Measurements from ENCODE around the gene VAT1L. TPM values are rescaled to one million over a fixed set of nuclear protein-coding genes. Genes with fewer than 3 reads are reported as not detected.

VAT1L gene
- total RNA-seq, 2 donors from 2014 or later = not detected

DNA sequence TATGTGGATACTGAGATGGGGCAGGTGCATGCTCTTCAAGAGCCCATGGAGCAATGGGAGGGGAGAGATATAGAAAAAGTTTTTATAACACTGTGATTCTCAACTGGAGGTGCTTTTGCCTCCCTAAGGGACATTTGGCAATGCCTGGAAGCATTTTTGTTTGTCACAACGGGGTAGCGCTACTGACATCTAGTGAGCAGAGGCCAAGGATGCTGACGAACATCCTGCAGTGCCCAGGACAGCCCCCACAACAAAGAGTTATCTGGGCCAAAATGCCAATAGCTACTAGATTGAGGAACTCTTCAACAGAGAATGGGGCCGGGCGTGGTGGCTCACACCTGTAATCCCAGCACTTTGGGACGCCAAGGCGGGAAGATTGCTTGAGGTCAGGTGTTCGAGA is 166.8 kb downstream of the VAT1L start:
- DNase-seq (no peak), ATAC-seq (no peak)
- Mint-ChIP-seq H3K27me3 (peaks cover 37% of the 10 kb centered on the region), H3K4me3 (no peak overlapping the region), H3K4me1 (no peaks in the 10 kb centered on the region), H3K36me3 (ENCODE audit: low read depth) (no peaks in the 10 kb centered on the region), H3K27ac (no peak overlapping the region)
- H3K9me3 ChIP-seq (ENCODE audit: control insufficient read depth, low read length, poor library complexity, severe bottlenecking) = no peaks in the 10 kb centered on the region

DNA sequence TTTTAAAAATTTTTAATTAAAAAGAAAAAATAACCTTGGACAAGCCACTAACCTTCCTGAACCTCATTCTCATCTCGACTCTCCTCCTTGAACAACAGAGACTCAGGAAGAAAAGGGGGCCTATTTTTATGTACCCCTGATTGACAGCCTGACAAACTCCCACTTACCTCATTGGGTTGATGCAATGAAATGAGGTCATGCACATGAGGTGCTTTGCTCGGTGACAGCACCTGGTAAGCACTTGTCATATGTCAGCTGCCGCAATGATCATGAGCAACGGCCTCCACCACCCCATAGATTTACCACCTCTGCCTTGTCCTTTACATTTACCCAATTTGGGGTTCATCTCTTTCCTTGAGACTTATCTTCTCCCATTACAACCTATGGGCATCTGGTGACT is 167.9 kb downstream of the VAT1L start:
- no peaks in the 10 kb centered on the region for H3K36me3 Mint-ChIP-seq (ENCODE audit: low read depth)
- no peaks in the 10 kb centered on the region for H3K9me3 ChIP-seq (ENCODE audit: control insufficient read depth, low read length, poor library complexity, severe bottlenecking)
- ATAC-seq = no peak
- H3K27me3 Mint-ChIP-seq = peaks cover 36% of the 10 kb centered on the region
- H3K4me3 Mint-ChIP-seq = no peak overlapping the region
- no peak overlapping the region for H3K27ac Mint-ChIP-seq
- DNase-seq = no peak
- H3K4me1 Mint-ChIP-seq = no peaks in the 10 kb centered on the region

- H3K9me3 ChIP-seq (ENCODE audit: control insufficient read depth, low read length, poor library complexity, severe bottlenecking) = no peaks in the 10 kb centered on the region
- Mint-ChIP-seq H3K27me3 (peaks cover 67% of the 10 kb centered on the region), H3K4me3 (no peak overlapping the region), H3K4me1 (peaks cover 3% of the 10 kb centered on the region), H3K36me3 (ENCODE audit: low read depth) (no peaks in the 10 kb centered on the region), H3K27ac (no peak overlapping the region)
- DNase-seq (no peak), ATAC-seq (no peak)
Observed at GRCh38 chr16:77960766-77961165, 172.4 kb downstream of the VAT1L start.

DNA sequence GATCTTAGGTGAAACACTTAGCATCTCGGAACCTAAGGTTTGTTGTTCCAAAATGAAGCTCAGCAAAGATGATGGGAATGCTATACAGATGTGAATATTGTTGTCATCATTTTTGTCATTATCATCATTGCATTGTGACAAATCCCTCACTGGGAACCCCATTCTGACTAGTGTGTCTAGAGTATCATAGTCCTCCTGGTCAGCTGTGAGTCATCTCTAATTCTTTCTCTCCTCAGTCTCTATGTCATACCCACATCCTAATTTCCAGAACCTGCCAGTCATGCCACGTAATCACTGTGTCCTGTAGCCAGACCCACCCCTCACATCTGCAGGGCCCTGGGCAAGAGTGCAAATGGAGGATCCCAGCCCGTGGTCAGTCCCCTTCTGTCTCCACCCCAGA is 173.4 kb downstream of the VAT1L start:
- no peak overlapping the region for H3K27ac Mint-ChIP-seq
- DNase-seq (no peak), ATAC-seq (no peak)
- H3K4me3 Mint-ChIP-seq = no peak overlapping the region
- H3K9me3 ChIP-seq (ENCODE audit: control insufficient read depth, low read length, poor library complexity, severe bottlenecking) = no peaks in the 10 kb centered on the region
- H3K36me3 Mint-ChIP-seq (ENCODE audit: low read depth) = no peaks in the 10 kb centered on the region
- peaks cover 3% of the 10 kb centered on the region for H3K4me1 Mint-ChIP-seq
- H3K27me3 Mint-ChIP-seq = peaks cover 74% of the 10 kb centered on the region

DNA sequence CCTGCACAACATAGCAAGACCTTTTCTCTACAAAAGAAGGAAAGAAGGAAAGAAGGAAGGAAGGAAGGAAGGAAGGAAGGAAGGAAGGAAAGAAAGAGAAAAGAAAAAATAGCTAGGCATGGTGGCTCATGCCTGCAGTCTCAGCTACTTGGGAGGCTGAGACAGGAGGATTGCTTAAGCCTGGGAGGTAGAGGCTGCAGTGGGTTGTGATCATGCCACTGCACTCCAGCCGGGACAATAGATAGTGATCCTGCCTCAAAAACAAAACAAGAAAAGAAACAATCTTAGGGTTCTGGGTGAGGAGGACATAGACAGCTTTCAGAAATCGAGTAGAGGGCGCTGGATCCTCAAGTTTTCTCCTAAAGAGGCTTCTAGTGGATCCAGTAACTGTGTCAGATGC is 174.3 kb downstream of the VAT1L start:
- ATAC-seq = no peak
- Mint-ChIP-seq H3K27ac (no peak overlapping the region), H3K4me1 (peaks cover 3% of the 10 kb centered on the region), H3K4me3 (no peak overlapping the region), H3K36me3 (ENCODE audit: low read depth) (no peaks in the 10 kb centered on the region), H3K27me3 (peaks cover 81% of the 10 kb centered on the region)
- H3K9me3 ChIP-seq (ENCODE audit: control insufficient read depth, low read length, poor library complexity, severe bottlenecking) = no peaks in the 10 kb centered on the region
- DNase-seq = no peak

DNA sequence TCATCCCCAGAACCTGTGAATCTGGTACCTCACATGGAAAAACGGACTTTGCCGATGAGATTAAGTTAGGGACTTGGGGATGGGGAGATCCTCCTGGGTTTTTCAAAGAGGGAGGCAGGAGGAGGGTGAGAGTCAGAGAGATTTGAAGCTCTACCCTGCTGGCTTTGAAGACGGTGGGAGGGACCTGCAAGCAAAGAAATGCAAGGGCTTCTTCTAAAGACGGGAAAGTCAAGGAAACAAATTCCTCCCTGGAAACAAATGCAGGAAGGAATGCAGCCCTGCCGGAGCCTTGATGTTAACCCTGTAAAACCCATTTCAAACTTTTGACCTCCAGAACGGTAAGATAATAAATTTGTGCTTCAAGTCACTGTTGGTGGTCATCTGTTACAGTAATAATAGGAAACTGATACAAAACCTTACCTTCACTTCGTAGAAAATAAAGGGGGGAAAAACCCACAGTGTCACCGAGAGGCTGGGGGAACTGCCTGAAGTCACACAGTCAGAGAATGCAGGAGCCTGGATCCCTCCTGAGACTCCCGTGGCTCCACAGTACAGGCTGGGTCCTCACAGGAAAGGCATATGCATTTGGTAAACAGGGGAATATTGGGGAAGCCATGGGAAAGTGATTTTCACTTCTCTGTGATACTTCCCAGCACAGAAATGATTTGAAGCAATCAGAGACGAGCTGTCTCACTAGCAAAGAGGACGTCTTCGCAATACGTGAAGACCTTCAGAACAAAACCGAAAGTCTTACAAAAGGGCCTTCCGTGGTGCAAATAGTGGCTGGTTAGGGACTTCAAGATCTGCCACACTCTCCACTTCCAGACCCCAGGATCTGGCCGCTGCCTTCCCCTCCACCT is 175.1 kb downstream of the VAT1L start:
- no peaks in the 10 kb centered on the region for H3K9me3 ChIP-seq (ENCODE audit: control insufficient read depth, low read length, poor library complexity, severe bottlenecking)
- no peaks in the 10 kb centered on the region for H3K36me3 Mint-ChIP-seq (ENCODE audit: low read depth)
- peak overlapping the region; percentile 63 for H3K4me3 Mint-ChIP-seq
- no peak for ATAC-seq
- no peak for DNase-seq
- peaks cover 3% of the 10 kb centered on the region for H3K4me1 Mint-ChIP-seq
- H3K27ac Mint-ChIP-seq = no peak overlapping the region
- peaks cover 81% of the 10 kb centered on the region for H3K27me3 Mint-ChIP-seq

DNA sequence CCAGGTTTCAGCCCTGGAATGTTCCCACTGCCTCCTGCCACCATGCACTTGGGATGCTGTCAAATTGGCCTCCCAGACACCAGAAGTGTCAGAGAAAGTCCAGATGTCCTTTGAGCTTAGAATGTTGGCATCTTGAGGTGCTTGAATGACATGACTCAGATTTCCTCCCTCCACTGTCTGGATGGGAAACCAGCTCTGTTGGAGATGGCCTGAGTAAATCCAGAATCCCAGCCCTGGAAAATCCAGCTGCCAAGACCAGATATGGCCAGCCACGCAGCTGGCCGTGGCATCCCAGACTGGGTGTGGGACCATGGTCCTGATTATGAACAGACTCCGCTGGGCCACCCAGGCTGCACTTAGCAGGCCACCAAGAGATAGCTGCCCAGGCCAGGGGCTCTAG is 177.0 kb downstream of the VAT1L start:
- DNase-seq = no peak
- no peak overlapping the region for H3K27ac Mint-ChIP-seq
- H3K9me3 ChIP-seq (ENCODE audit: control insufficient read depth, low read length, poor library complexity, severe bottlenecking) = no peaks in the 10 kb centered on the region
- no peak overlapping the region for H3K4me3 Mint-ChIP-seq
- ATAC-seq = no peak
- peaks cover 79% of the 10 kb centered on the region for H3K27me3 Mint-ChIP-seq
- H3K4me1 Mint-ChIP-seq = peaks cover 3% of the 10 kb centered on the region
- no peaks in the 10 kb centered on the region for H3K36me3 Mint-ChIP-seq (ENCODE audit: low read depth)

- Mint-ChIP-seq H3K27ac (no peak overlapping the region), H3K4me3 (no peak overlapping the region), H3K36me3 (ENCODE audit: low read depth) (no peaks in the 10 kb centered on the region), H3K27me3 (peaks cover 68% of the 10 kb centered on the region), H3K4me1 (peaks cover 6% of the 10 kb centered on the region)
- DNase-seq = no peak
- H3K9me3 ChIP-seq (ENCODE audit: control insufficient read depth, low read length, poor library complexity, severe bottlenecking) = no peaks in the 10 kb centered on the region
- ATAC-seq = no peak
Observed at GRCh38 chr16:77967054-77967904, 178.9 kb downstream of the VAT1L start.

DNA sequence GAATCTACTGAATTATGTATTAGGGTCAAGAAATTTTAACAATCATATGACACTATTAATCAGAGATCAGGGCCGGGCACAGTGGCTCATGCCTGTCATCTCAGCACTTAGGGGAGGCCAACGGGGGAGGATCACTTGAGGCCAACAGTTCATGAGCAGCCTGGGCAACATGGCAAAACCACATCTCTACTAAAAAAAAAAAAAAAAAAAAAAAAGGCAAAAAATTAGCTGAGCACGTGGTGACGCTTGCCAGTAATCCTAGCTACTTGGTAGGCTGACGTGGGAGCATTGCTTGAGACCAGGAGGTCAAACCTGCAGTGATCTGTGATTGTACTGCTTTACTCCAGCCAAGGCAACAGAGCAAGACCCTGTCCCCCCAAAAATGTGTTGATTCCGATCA is 181.5 kb downstream of the VAT1L start:
- Mint-ChIP-seq H3K36me3 (ENCODE audit: low read depth) (no peaks in the 10 kb centered on the region), H3K4me3 (no peak overlapping the region), H3K4me1 (peaks cover 3% of the 10 kb centered on the region), H3K27ac (no peak overlapping the region), H3K27me3 (peaks cover 43% of the 10 kb centered on the region)
- ATAC-seq = no peak
- H3K9me3 ChIP-seq (ENCODE audit: control insufficient read depth, low read length, poor library complexity, severe bottlenecking) = no peaks in the 10 kb centered on the region
- DNase-seq = no peak

GRCh38 chr16:77970371-77970770 is 182.0 kb downstream of the VAT1L start:
- Mint-ChIP-seq H3K4me1 (peaks cover 3% of the 10 kb centered on the region), H3K36me3 (ENCODE audit: low read depth) (no peaks in the 10 kb centered on the region), H3K27ac (no peak overlapping the region), H3K27me3 (peaks cover 38% of the 10 kb centered on the region), H3K4me3 (no peak overlapping the region)
- ATAC-seq = no peak
- DNase-seq = no peak
- no peaks in the 10 kb centered on the region for H3K9me3 ChIP-seq (ENCODE audit: control insufficient read depth, low read length, poor library complexity, severe bottlenecking)

DNA sequence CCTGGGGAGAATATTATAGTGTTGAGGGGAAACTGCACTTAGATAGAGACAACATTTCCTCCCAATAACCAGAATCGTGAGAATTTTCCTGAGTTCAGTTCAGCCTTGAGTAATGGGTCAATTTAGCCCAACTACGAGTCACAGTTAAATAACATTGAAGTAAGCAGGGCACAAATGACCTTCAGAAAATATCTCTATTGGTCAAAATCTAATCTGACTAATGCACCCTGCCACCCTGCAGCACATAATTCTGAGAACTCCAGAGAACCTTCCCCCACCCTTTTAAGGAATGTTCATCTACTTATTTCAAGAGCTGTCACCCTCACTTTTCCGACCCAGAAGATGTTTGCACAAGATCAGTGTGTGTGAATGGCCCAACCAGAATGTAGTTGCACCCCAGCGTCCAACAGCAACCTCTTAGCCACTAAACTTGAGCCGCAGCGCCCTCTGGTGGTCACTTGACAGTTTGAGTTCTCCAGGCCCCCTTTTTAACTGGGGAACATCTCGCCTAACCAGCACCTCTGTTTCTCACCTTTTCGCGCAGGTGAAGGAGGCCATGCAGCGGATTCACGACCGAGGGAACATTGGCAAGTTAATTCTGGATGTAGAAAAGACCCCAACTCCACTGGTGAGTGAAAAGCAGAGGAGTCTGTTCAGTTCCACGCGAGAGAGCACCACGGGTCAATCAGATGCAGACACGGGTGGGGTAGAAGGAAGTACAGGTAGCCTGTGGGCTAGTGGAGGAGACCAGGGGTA is 183.1 kb downstream of the VAT1L start:
- H3K9me3 ChIP-seq (ENCODE audit: control insufficient read depth, low read length, poor library complexity, severe bottlenecking) = no peaks in the 10 kb centered on the region
- H3K4me1 Mint-ChIP-seq = peaks cover 3% of the 10 kb centered on the region
- H3K4me3 Mint-ChIP-seq = no peak overlapping the region
- H3K27me3 Mint-ChIP-seq = peaks cover 39% of the 10 kb centered on the region
- H3K27ac Mint-ChIP-seq = no peak overlapping the region
- ATAC-seq (peak; percentile 61), DNase-seq (peak; percentile 56 to 68 (median 62))
- no peaks in the 10 kb centered on the region for H3K36me3 Mint-ChIP-seq (ENCODE audit: low read depth)

DNA sequence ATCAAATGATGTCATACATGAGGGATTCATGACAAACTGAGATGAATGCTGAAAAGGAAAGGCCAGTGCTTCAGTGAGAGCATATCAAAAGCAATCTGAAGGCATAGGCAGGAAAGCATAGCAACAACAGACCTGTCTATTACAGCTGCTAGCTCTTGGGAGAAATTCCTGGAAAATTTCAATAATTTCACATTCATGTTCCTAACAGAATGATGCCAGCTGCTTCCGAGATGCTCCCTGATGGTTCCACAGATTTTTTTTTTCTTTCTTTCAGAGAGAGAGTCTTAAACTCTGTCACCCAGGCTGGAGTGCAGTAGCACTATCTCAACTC is 183.7 kb downstream of the VAT1L start:
- Mint-ChIP-seq H3K27me3 (peaks cover 40% of the 10 kb centered on the region), H3K4me1 (peaks cover 3% of the 10 kb centered on the region), H3K27ac (no peak overlapping the region), H3K4me3 (no peak overlapping the region), H3K36me3 (ENCODE audit: low read depth) (no peaks in the 10 kb centered on the region)
- no peaks in the 10 kb centered on the region for H3K9me3 ChIP-seq (ENCODE audit: control insufficient read depth, low read length, poor library complexity, severe bottlenecking)
- DNase-seq = no peak
- no peak for ATAC-seq

- Mint-ChIP-seq H3K36me3 (ENCODE audit: low read depth) (no peaks in the 10 kb centered on the region), H3K27ac (no peak overlapping the region), H3K27me3 (peaks cover 43% of the 10 kb centered on the region), H3K4me1 (peaks cover 3% of the 10 kb centered on the region), H3K4me3 (no peak overlapping the region)
- DNase-seq (no peak), ATAC-seq (no peak)
- H3K9me3 ChIP-seq (ENCODE audit: control insufficient read depth, low read length, poor library complexity, severe bottlenecking) = no peaks in the 10 kb centered on the region
Observed at GRCh38 chr16:77974883-77975282, 186.5 kb downstream of the VAT1L start.

Measured in T-helper 17 cell (primary cell).